Embryonic facial prominence (tissue), 1 donor: Measurements from ENCODE around the gene CD79B.
"Not testable (repeated sequence)": the region's sequence is repeated elsewhere in the genome, so short reads cannot be mapped to it uniquely, and the experiment has no call there.

Source experiments
- DNase-seq: peaks from one replicate; pipeline ENCODE4 v3.0.0-alpha.2; 2016; ENCODE audit errors: extremely low spot score

Gene CD79B

DNA sequence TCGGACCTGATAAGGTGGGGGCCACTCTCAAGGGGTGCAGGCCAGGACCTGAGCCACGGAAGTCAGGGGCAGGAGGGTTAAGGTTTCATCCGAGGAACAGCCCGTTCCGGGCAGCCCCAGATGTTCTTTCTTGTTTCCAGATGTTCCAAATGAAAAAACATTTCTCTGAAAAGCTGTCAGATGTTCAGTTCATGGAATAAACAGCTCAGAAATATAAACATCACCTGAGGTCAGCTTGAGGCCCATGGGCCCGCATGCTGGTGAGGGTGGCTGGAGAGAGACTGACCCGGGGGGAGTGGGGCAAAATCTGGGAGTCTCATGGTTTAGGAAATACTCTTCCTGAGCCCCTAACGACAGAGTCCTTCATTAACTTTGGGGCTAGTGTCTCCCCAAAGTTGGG is 1.5 kb upstream of the CD79B start:
- no peak for DNase-seq

DNA sequence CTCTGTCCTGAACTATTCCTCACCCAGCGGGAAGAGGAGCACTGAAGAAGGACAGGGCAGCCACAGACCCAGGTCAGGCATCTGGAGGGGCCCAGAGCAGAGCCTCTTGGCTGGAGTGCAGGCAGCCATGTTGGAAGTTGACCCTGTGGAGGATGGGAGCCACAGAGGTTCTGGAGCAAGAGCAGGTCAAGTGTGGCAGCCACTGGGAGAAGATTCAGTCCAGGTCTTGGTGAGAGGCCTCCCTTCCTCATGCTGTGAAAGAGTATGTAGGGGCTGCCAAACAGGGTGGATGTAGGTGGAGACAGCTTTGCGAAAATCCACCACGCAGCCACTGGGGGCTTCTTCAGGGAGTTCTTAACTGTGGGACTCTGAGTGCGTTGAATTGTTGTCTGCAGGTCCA is 590 bp upstream of the CD79B start:
- DNase-seq = no peak

DNA sequence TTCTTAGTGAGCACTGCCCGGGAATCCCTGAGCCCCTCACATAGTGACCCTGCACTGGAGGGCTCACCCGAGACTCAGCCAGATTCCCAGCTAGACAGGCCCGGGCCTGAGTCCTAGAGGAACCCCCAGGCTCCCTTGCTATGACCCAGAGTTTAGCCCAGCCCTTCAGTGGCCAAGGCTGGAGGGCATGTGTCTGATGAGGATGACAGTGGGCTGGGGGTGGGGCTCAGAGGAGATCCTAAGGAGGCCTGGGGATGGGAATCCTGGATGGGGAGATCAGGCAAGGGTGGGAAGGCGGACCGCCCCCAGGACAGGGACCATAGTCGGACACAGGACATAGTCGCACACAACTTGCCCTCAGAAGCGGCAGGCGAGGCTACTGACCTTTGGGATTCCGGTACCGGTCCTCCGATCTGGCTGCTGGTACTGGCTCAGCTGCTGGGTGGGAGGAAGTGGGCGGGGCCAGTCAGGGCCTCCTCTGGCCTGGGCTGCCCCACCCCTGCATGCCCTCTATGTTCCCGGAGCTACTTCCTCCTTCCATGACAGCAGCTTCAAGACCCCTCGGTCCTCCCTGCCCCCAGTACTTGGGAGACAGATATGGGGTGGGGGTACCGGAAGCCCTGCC is 1.1 kb downstream of the CD79B start:
- no peak for DNase-seq

DNA sequence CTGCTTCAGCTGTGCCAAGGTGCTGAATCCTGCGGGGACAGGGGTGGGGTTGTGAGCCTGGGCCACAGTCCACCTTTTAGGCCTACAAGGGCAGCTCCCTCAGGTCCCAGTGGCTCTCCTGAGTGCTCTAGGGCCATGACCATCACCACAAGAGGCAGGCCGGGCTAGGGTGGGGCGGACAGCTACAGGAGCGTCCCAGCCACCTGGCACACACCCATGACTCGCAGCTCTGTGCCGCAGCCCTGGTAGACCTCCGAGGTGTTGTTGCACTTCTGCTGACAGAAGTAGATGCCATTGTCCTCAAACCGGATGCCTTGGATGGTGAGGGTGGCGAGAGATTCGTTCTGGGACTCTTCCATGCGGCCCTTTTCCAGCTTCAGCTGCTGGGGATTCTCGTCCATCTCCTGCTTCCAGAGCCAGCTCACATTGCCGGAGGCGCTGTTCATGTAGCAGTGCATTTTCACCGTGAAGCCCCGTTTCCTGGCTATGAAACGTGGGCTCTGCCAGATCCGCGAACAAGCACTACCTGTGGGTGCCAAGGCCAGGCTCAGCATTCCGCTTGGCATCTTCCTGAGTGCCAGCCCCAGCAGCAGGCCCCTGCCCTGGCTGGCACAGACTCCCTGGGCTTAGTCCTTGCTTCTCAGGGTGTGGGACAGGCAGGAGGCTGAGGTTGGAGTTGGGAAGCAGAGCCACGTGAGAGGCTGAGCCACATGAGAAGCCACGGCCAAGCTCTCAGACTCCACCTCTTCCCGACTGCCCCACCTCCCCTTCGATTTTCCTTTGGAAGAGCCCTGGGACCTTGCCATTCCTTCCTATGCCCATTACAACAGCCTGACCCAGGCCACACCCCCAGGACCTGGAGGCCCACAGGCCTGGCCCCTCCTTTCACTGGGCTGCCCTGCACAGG is 2.0 kb downstream of the CD79B start:
- DNase-seq = no peak

DNA sequence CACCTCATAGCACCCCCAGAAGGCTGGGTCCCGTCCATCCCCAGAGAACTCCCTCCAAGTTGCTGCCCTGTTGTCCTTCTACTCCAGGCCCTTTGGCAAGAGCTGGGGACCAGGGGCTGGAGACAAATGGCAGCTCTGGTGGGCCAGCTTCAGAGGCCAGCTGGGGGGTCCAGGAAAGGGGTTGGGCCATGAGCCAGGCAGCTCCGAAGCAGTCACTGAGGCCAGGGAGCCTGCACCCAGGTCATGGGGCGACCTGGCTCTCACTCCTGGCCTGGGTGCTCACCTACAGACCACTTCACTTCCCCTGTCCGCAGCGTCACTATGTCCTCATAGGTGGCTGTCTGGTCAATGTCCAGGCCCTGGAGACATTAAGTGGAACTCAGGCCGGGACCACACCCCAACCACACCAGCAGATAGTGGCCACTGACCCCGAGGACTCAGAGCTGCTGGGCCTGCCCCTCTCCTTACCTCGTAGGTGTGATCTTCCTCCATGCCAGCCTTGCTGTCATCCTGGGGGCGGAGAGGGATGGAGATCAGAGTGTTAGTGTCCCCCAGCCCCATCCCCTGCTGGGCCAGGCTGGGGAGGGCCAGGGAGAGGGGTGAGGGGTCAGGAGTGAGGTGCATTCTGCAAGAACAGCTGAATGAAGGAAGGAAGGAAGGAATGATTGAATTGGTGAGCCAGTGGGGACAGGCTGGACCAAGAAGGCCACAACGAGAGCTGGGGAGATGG is 3.0 kb downstream of the CD79B start:
- DNase-seq = no peak

DNA sequence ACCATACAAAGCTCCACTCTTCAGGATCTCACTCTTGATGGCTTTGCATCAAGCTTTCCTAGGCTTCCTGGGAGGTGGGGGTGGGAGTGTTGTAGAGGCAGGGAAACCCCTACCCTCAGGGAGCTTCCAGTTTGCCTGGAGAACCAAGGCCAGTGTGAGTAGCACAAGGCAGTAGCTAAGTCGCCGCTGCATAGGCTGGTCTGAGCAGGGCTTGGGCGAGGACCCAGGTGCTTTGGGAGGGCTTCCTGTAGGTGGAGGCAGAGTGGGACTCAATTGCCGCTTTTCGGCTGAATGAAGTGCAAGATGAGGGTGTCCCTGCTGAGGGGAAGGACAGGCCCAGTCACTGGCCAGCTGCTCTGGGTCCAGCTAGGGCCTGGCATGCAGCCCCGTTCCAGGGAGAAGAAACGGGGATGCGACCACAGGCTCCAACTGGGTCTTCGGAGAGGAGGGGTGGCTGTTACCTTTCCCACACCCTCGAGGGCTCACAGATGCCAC is 3.9 kb downstream of the CD79B start:
- DNase-seq = no peak

DNA sequence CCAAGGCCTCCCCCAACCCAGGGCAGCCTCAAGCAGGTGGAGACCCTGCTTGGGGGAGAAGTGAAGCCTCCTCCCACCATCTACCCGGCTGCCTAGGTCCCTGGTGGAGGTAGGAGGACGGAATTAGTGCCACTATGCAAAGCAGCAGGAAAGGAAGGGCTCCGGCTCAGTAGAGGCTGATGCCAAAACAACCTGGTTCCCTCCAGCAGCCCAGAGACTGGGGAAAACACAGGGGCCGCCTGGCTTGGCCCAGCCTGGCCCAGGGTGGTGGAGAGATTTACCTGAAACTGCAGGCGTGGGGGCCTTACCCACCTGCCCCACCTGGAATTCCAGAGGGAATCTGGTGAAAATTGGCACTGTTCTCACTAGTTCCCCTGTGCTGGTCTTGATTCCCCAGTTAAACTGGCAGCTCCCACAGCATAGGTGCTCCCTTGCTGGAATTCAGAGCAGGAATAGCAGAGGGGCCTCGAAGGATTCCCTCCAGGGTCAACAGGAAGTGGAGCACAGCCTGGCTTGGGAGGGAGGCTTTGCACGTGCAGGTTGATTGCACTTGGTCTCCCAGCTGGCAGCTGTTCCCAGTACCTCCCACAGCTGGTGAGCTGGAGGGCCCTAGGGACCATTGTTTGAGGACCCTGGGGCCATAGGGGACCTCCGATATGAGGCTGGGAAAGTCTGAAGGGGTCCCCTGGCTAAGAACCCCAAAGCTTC is 4.5 kb downstream of the CD79B start:
- DNase-seq = no peak

DNA sequence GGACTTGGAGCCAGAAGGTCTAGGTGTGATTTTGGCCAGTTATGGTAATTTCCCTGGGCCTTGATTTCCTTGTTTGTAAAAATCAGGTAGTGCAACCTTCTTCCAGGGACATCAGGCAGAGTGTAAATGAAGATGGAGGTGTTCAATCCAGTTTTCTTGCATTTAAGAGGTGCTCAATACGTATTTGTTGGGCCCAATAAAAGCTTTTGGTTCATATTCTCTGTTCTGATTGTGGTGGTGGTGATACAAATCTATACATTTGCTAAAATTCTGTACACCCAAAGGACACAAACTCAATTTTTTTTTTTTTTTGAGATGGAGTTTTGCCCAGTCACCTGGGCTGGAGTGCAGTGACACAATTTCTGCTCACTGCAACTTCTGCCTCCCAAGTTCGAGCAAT is 6.0 kb downstream of the CD79B start:
- no peak for DNase-seq

DNA sequence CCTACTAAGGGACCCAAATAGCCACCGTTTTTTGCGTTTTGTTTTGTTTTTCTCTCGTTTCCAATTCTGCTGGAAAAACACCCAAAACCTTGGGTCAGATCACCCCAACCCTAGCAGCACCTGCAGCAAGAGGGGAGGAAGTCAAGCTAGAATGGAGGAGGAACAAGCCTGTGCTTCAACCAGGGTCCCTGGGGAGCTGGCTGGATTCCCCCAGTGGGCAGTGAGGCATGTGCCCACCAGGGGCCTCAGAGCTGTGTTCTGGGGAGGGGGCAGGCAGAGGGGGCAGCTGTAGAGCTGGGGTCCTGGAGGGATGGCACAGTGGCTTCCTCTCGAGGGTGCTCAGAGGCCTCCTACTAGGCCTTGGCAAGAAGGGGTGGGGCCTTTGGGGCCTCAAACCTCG is 6.5 kb downstream of the CD79B start:
- no peak for DNase-seq

DNA sequence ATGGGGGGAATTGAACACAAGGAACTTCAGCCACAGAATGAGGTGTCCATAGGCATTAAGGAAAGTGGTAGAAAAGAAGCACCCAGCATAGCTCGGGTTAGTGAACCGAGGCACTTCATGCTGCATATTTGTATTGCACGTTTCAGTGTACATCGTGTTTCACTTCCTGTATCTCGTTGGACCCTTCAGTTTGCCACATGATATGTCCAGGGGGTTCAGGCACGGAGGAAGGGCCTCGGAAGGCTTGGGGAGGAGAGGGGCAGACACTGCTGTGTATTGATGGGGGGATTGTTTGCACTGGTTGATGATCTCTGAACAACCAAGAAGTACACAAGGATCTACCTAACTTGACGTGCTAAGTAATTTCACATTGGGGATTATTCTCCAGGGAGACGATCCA is 9.7 kb downstream of the CD79B start:
- not testable (repeated sequence) for DNase-seq

DNA sequence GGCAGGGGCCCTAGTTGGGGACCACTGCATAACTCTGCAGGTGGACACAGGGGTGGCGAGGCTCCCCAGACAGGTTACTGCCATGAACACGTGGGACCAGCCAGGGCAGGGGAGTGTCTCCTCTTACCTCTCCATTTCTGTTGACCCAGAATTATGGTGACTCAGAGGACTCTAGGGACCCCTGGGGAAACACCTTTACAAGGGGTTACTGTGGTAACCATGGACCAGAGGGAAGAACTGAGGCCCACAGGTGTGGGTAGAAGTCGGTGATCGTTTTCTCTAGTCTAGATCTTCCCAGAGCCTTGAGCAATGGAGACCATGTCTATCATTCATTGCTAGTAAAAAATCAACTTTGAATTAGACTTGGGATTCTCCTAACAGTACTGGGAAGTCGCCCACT is 11.4 kb downstream of the CD79B start:
- DNase-seq = not testable (repeated sequence)

DNA sequence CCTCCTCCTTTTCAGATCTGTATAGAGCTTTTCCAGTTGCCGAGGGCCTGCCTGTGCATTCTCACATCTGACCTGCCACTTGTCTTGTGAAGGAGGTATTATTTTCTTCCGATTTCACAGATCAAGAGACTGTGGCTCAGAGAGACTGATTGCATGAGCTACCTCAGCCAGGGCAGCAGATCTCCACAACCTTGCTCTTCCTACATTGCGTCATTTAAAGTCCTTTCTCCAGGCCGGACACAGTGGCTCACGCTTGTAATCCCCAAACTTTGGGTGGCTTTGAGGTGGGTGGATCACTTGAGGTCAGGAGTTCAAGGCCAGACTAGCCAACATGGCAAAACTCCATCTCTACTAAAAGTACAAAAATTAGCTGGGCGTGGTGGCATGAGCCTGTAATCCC is 12.1 kb downstream of the CD79B start:
- DNase-seq = not testable (repeated sequence)

DNA sequence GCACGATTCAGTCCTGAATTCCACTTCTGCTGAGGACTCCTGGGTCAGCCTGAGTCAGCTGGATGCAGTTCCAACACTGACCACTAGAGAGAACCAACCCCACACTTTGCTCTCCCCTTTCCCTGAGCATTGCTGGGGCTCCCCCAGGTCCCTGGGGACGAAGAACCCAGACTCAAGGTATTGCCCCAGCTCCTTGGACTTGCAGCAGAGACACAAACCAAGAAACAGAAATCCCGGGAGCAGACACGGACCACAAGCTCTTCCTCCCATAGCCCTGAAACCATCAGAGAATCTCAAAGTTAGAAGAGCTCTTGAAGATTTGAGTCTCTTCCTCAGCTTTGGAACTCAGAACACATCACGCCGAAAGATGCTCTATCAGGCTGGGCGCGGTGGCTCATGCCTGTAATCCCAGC is 12.8 kb downstream of the CD79B start:
- DNase-seq = no peak

DNA sequence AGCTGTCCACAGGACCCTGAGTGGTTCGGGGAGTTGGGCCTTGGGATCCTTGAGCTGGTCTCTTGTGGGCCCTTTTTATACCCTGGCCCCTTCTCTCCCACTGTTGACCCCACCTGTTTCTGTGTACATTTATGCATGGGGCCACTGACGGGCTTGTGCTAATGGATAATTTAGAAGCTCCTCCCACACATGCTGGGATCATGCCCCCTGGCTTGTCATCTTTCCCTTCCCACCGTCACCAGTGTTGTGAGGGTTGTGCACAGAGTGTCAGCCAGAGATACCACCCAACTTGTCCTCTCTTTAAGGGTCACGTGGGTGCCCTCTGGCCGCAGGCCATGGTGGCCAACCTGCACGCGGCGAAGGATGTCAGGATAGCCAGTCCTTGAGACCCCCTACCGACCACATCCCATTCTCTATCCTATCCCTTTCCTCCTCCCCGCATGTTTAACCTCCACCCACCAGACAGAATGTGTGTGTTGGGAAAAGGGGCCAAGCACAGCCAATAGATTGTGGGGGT is 13.3 kb downstream of the CD79B start, which contains the start of gene GH1:
TSS of gene GH1 (minus strand) at position 51 of the 517 bp plus-strand sequence. CDS start 63 bp downstream, outside the sequence.
- not testable (repeated sequence) for DNase-seq

DNA sequence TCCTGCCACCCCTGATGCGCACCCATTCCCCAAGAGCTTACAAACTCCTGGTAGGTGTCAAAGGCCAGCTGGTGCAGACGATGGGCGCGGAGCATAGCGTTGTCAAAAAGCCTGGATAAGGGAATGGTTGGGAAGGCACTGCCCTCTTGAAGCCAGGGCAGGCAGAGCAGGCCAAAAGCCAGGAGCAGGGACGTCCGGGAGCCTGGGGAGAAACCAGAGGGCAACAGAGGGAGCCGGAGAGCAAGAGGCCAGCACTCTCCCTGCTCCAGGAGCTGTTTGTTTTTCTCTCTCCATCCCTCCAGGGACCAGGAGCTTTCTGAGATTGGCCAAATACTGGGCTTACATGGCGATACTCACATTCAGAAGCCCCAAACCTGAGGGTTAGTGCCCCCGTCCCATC is 13.8 kb downstream of the CD79B start:
- DNase-seq = no peak

DNA sequence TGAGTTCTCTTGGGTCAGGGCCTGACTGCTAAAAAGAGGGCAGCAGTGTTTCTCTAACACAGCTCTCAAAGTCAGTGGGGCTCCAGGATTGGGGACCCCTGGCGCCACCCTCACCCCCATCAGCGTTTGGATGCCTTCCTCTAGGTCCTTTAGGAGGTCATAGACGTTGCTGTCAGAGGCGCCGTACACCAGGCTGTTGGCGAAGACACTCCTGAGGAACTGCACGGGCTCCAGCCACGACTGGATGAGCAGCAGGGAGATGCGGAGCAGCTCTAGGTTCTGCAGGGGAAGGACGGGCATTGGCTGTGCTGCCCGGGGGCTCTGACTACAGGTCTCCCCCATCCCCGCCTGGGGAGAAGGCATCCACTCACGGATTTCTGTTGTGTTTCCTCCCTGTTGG is 14.5 kb downstream of the CD79B start:
- DNase-seq = no peak

DNA sequence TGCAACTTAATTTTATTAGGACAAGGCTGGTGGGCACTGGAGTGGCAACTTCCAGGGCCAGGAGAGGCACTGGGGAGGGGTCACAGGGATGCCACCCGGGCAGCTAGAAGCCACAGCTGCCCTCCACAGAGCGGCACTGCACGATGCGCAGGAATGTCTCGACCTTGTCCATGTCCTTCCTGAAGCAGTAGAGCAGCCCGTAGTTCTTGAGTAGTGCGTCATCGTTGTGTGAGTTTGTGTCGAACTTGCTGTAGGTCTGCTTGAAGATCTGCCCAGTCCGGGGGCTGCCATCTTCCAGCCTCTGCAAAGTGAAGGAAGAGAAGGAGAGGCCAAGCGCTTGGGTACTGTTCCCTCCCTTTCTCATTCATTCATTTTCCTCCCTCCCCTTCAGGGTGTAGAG is 14.9 kb downstream of the CD79B start:
- not testable (repeated sequence) for DNase-seq

DNA sequence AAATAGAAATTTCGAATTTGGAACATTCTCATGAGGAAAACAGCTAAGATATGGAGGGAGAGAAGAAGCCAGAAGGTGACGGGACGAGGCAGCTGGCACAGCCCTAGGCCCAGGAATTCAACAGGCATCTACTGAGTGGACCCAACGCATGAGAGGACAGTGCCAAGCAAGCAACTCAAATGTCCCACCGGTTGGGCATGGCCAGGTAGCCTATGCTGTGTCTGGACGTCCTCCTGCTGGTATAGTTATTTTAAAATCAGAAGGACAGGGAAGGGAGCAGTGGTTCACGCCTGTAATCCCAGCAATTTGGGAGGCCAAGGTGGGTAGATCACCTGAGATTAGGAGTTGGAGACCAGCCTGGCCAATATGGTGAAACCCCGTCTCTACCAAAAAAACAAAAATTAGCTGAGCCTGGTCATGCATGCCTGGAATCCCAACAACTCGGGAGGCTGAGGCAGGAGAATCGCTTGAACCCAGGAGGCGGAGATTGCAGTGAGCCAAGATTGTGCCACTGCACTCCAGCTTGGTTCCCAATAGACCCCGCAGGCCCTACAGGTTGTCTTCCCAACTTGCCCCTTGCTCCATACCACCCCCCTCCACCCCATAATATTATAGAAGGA is 15.5 kb downstream of the CD79B start:
- no peak for DNase-seq

DNA sequence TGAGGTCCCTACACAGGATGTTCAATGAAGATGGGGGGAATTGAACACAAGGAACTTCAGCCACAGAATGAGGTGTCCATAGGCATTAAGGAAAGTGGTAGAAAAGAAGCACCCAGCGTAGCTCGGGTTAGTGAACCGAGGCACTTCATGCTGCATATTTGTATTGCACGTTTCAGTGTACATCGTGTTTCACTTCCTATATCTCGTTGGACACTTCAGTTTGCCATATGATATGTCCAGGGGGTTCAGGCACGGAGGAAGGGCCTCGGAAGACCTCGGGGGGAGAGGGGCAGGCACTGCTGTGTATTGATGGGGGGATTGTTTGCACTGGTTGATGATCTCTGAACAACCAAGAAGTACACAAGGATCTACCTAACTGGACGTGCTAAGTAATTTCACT is 16.4 kb downstream of the CD79B start:
- DNase-seq = not testable (repeated sequence)

DNA sequence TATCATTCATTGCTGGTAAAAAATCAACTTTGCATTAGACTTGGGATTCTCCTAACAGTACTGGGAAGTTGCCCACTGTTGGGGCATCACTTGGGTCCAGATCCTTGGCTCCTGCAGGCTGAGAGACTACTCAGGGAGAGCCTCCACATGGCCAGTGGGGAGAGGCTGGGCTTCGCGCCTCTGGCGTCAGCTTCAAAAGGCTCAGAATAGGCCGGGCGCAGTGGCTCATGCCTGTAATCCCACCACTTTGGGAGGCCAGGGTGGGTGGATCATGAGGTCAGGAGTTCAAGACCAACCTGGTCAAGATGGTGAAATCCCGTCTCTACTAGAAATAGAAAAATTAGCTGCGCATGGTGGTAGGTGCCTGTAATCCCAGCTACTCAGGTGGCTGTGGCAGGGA is 17.7 kb downstream of the CD79B start:
- DNase-seq = no peak

DNA sequence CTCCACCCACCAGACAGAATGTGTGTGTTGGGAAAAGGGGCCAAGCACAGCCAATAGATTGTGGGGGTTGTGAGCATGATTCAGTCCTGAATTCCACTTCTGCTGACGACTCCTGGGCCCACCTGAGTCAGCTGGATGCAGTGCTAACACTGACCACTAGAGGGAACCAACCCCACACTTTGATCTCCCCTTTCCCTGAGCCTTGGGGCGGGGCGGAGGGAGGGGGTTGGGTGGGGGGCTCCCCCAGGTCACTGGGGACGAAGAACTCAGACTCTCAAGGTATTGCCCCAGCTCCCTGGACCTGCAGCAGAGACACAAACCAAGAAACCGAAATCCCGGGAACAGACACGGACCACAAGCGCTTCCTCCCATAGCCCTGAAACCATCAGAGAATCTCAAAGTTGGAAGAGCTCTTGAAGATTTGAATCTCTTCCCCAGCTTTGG is 20.5 kb downstream of the CD79B start:
- no peak for DNase-seq
